HG02970 (cell line): ENCODE results near the gene CCKAR.
"Not testable (repeated sequence)": the region's sequence is repeated elsewhere in the genome, so short reads cannot be mapped to it uniquely, and the experiment has no call there.

Experiments
- ATAC-seq: cut with Tn5 transposase; IDR thresholded peaks from one replicate; pipeline ENCODE4 v1.9.1; 2021; ENCODE audit warnings: mild to moderate bottlenecking, moderate library complexity, moderate number of reproducible peaks; ENCODE audit not compliant: unreplicated experiment, low FRiP score

Gene CCKAR

GRCh38 chr4:26490111-26490959 is at the start of gene CCKAR:
Gene CCKAR, minus strand, starts transcription at chr4:26490484. Its CDS starts 217 bp downstream, at chr4:26490267.
- ATAC-seq = no peak

GRCh38 chr4:26533685-26534084 is 43.4 kb upstream of the CCKAR start:
- no peak for ATAC-seq

GRCh38 chr4:26531491-26532116 is 41.3 kb upstream of the CCKAR start:
- no peak for ATAC-seq

- no peak for ATAC-seq
Observed at GRCh38 chr4:26530099-26530498, 39.8 kb upstream of the CCKAR start.

GRCh38 chr4:26529479-26529878 is 39.2 kb upstream of the CCKAR start:
- ATAC-seq = no peak

- no peak for ATAC-seq
Observed at GRCh38 chr4:26525771-26526150, 35.5 kb upstream of the CCKAR start.

- no peak for ATAC-seq
Observed at GRCh38 chr4:26525136-26525770, 35.0 kb upstream of the CCKAR start.

- ATAC-seq = no peak
Observed at GRCh38 chr4:26524011-26524410, 33.7 kb upstream of the CCKAR start.

GRCh38 chr4:26522478-26522877 is 32.2 kb upstream of the CCKAR start:
- no peak for ATAC-seq

GRCh38 chr4:26520728-26521450 is 30.6 kb upstream of the CCKAR start:
- ATAC-seq = no peak

GRCh38 chr4:26515936-26516335 is 25.7 kb upstream of the CCKAR start:
- ATAC-seq = no peak

GRCh38 chr4:26510334-26510964 is 20.2 kb upstream of the CCKAR start:
- ATAC-seq = no peak

- no peak for ATAC-seq
Observed at GRCh38 chr4:26509681-26510333, 19.5 kb upstream of the CCKAR start.

- no peak for ATAC-seq
Observed at GRCh38 chr4:26507286-26507685, 17.0 kb upstream of the CCKAR start.

GRCh38 chr4:26503844-26504243 is 13.6 kb upstream of the CCKAR start:
- ATAC-seq = no peak

- ATAC-seq = no peak
Observed at GRCh38 chr4:26503427-26503826, 13.1 kb upstream of the CCKAR start.

- not testable (repeated sequence) for ATAC-seq
Observed at GRCh38 chr4:26500565-26500999, 10.3 kb upstream of the CCKAR start.

GRCh38 chr4:26496207-26496783 is 6.0 kb upstream of the CCKAR start:
- no peak for ATAC-seq

- no peak for ATAC-seq
Observed at GRCh38 chr4:26493461-26493860, 3.2 kb upstream of the CCKAR start.
